ENCODE results near the gene RPP14.

The RPP14 gene

DNA sequence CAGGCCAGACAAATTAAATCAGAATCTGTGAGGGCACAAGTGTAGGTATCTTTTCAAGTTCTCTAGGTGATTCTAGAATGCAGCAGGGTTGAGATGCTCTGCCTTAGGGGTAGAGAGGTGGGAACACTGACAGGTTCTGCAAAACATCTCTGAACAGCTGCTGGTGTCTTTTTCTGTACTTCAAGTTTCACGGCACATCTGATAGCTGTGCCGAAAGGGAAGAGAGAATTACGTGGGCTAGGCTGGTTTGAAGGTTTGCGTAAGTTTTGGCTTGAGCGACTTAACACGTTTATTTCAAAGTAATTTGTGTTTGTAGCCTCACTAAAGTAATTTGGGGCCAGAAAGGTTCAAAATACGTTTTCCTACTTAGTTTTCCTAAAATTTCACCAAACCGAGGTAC, 49.1 kb downstream of the RPP14 start:
- Histone ChIP-seq H4K20me1 (ENCODE audit: control insufficient read depth, insufficient read depth, low read depth, low read length) (peaks cover 6% of the 10 kb centered on the region; the same call in 1 of the 2 replicates), H3K4me1 (ENCODE audit: control insufficient read depth, low read length) (peaks cover 97% of the 10 kb centered on the region), H3K9me2 (replicated peaks; ENCODE audit: control insufficient read depth, low read length) (no peaks in the 10 kb centered on the region), H3K4me2 (ENCODE audit: low read length) (peak overlapping the region; percentile 98), H3K4me3 (ENCODE audit: low read length) (peak overlapping the region; percentile 71), H3K79me2 (ENCODE audit: control insufficient read depth, low read length) (peaks cover 96% of the 10 kb centered on the region), H3K27ac (ENCODE audit: low read depth, low read length) (peak overlapping the region; percentile 99), H3K9me3 (ENCODE audit: control insufficient read depth, insufficient read depth, low read length) (no peaks in the 10 kb centered on the region), H3K27me3 (ENCODE audit: control insufficient read depth, low read length) (no peaks in the 10 kb centered on the region), H3F3A (ENCODE audit: control insufficient read depth, insufficient read depth) (peaks cover 31% of the 10 kb centered on the region), H3K36me3 (ENCODE audit: control insufficient read depth, low read length) (peaks cover 89% of the 10 kb centered on the region)
- TF ChIP-seq EZH2phosphoT487 (IDR thresholded peaks at IDR 0.05; ENCODE audit: borderline replicate concordance, low read length) = no peak
- TF ChIP-seq, protein P1, sequence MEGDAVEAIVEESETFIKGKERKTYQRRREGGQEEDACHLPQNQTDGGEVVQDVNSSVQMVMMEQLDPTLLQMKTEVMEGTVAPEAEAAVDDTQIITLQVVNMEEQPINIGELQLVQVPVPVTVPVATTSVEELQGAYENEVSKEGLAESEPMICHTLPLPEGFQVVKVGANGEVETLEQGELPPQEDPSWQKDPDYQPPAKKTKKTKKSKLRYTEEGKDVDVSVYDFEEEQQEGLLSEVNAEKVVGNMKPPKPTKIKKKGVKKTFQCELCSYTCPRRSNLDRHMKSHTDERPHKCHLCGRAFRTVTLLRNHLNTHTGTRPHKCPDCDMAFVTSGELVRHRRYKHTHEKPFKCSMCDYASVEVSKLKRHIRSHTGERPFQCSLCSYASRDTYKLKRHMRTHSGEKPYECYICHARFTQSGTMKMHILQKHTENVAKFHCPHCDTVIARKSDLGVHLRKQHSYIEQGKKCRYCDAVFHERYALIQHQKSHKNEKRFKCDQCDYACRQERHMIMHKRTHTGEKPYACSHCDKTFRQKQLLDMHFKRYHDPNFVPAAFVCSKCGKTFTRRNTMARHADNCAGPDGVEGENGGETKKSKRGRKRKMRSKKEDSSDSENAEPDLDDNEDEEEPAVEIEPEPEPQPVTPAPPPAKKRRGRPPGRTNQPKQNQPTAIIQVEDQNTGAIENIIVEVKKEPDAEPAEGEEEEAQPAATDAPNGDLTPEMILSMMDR (IDR thresholded peaks at IDR 0.05; ENCODE audit: low read depth, low read length, poor library complexity, severe bottlenecking) = no peak

GRCh38 chr3:58356054-58356453, 50.0 kb downstream of the RPP14 start:
- Histone ChIP-seq H3K4me2 (ENCODE audit: low read length) (peak overlapping the region; percentile 98), H3F3A (ENCODE audit: control insufficient read depth, insufficient read depth) (peaks cover 22% of the 10 kb centered on the region), H3K36me3 (ENCODE audit: control insufficient read depth, low read length) (peaks cover 83% of the 10 kb centered on the region), H3K9me2 (replicated peaks; ENCODE audit: control insufficient read depth, low read length) (no peaks in the 10 kb centered on the region), H3K4me3 (ENCODE audit: low read length) (peak overlapping the region; percentile 71), H3K27me3 (ENCODE audit: control insufficient read depth, low read length) (no peaks in the 10 kb centered on the region), H3K9me3 (ENCODE audit: control insufficient read depth, insufficient read depth, low read length) (no peaks in the 10 kb centered on the region), H3K79me2 (ENCODE audit: control insufficient read depth, low read length) (peaks cover 99% of the 10 kb centered on the region), H3K27ac (ENCODE audit: low read depth, low read length) (peak overlapping the region; percentile 99), H4K20me1 (ENCODE audit: control insufficient read depth, insufficient read depth, low read depth, low read length) (peaks cover 6% of the 10 kb centered on the region; the same call in 1 of the 2 replicates), H3K4me1 (ENCODE audit: control insufficient read depth, low read length) (peaks cover 97% of the 10 kb centered on the region)
- TF ChIP-seq, protein P1 (IDR thresholded peaks at IDR 0.05; ENCODE audit: low read depth, low read length, poor library complexity, severe bottlenecking) = no peak
- TF ChIP-seq EZH2phosphoT487 (IDR thresholded peaks at IDR 0.05; ENCODE audit: borderline replicate concordance, low read length) = no peak

- Histone ChIP-seq H3F3A (ENCODE audit: control insufficient read depth, insufficient read depth) (peaks cover 13% of the 10 kb centered on the region), H3K27ac (ENCODE audit: low read depth, low read length) (peak overlapping the region; percentile 99), H3K9me3 (ENCODE audit: control insufficient read depth, insufficient read depth, low read length) (no peaks in the 10 kb centered on the region), H3K4me3 (ENCODE audit: low read length) (no peak overlapping the region), H3K9me2 (replicated peaks; ENCODE audit: control insufficient read depth, low read length) (no peaks in the 10 kb centered on the region), H3K4me2 (ENCODE audit: low read length) (peak overlapping the region; percentile 98; the same call in 1 of the 2 replicates), H3K27me3 (ENCODE audit: control insufficient read depth, low read length) (no peaks in the 10 kb centered on the region), H3K36me3 (ENCODE audit: control insufficient read depth, low read length) (peaks cover 82% of the 10 kb centered on the region), H4K20me1 (ENCODE audit: control insufficient read depth, insufficient read depth, low read depth, low read length) (peaks cover 9% of the 10 kb centered on the region; the same call in 1 of the 2 replicates), H3K79me2 (ENCODE audit: control insufficient read depth, low read length) (peaks cover 99% of the 10 kb centered on the region), H3K4me1 (ENCODE audit: control insufficient read depth, low read length) (peaks cover 97% of the 10 kb centered on the region)
- no peak for TF ChIP-seq EZH2phosphoT487 (IDR thresholded peaks at IDR 0.05; ENCODE audit: borderline replicate concordance, low read length)
- TF ChIP-seq, protein P1 (IDR thresholded peaks at IDR 0.05; ENCODE audit: low read depth, low read length, poor library complexity, severe bottlenecking) = no peak
Measured at GRCh38 chr3:58357402-58357801, 51.4 kb downstream of the RPP14 start.

All from DOHH2 (cell line).